NCI-H2196 treated with DMSO at 0.1 percent for 48 hours (cell line): ENCODE data around the gene HYAL4.
"Not testable (repeated sequence)": the region's sequence is repeated elsewhere in the genome, so short reads cannot be mapped to it uniquely, and the experiment has no call there.

Experiments
- DNase-seq: peaks from one replicate; lab custom pipeline; 2025; ENCODE audit not compliant: unreplicated experiment; lab: John Stamatoyannopoulos, UW

HYAL4 gene

GRCh38 chr7:123846217-123846891 lies 1.4 kb downstream of the HYAL4 start:
- no peak for DNase-seq

- no peak for DNase-seq
Measured at GRCh38 chr7:123847868-123848267, 2.9 kb downstream of the HYAL4 start.

- DNase-seq: no peak
Measured at GRCh38 chr7:123849855-123850254, 4.9 kb downstream of the HYAL4 start.

- not testable (repeated sequence) for DNase-seq
Measured at GRCh38 chr7:123851404-123851803, 6.4 kb downstream of the HYAL4 start.

GRCh38 chr7:123854291-123854690 lies 9.3 kb downstream of the HYAL4 start:
- DNase-seq: not testable (repeated sequence)

- DNase-seq: not testable (repeated sequence)
Measured at GRCh38 chr7:123856428-123856827, 11.5 kb downstream of the HYAL4 start.

- no peak for DNase-seq
Measured at GRCh38 chr7:123860848-123861247, 15.9 kb downstream of the HYAL4 start.

GRCh38 chr7:123862775-123863174 lies 17.8 kb downstream of the HYAL4 start:
- DNase-seq: no peak

GRCh38 chr7:123863461-123863860 lies 18.5 kb downstream of the HYAL4 start:
- DNase-seq: no peak

- no peak for DNase-seq
Measured at GRCh38 chr7:123864012-123864411, 19.0 kb downstream of the HYAL4 start.

GRCh38 chr7:123864436-123864835 lies 19.5 kb downstream of the HYAL4 start:
- no peak for DNase-seq

GRCh38 chr7:123864966-123865365 lies 20.0 kb downstream of the HYAL4 start:
- no peak for DNase-seq

GRCh38 chr7:123865517-123866117 lies 20.6 kb downstream of the HYAL4 start:
- no peak for DNase-seq

GRCh38 chr7:123867225-123867624 lies 22.3 kb downstream of the HYAL4 start:
- DNase-seq: no peak

GRCh38 chr7:123871998-123872867 lies 27.3 kb downstream of the HYAL4 start:
- no peak for DNase-seq

GRCh38 chr7:123872908-123873307 lies 27.9 kb downstream of the HYAL4 start:
- no peak for DNase-seq

GRCh38 chr7:123876557-123877256 lies 31.7 kb downstream of the HYAL4 start:
- no peak for DNase-seq

GRCh38 chr7:123879628-123880027 lies 34.7 kb downstream of the HYAL4 start:
- DNase-seq: no peak

GRCh38 chr7:123881300-123881699 lies 36.3 kb downstream of the HYAL4 start:
- DNase-seq: no peak

- DNase-seq: no peak
Measured at GRCh38 chr7:123883154-123883553, 38.2 kb downstream of the HYAL4 start.

- no peak for DNase-seq
Measured at GRCh38 chr7:123888192-123888591, 43.2 kb downstream of the HYAL4 start.
